Hippocampal formation (tissue), 2 donors: ENCODE measurements around the gene POLG.

Experiments used
- DNase-seq, 2 donors: peaks; one replicate each; lab custom pipeline; 2025; lab: John Stamatoyannopoulos, UW

Gene POLG

GRCh38 chr15:89356634-89357298, 22.1 kb upstream of the POLG start:
- peak; percentile 30 to 36 for DNase-seq

- no peak for DNase-seq
Observed at GRCh38 chr15:89353991-89354390, 19.4 kb upstream of the POLG start.

- no peak for DNase-seq
Observed at GRCh38 chr15:89352476-89352875, 17.9 kb upstream of the POLG start.

GRCh38 chr15:89349206-89349558, 14.6 kb upstream of the POLG start:
- no peak for DNase-seq

GRCh38 chr15:89346516-89347231, 12.1 kb upstream of the POLG start:
- no peak for DNase-seq

- no peak for DNase-seq
Observed at GRCh38 chr15:89345248-89345647, 10.6 kb upstream of the POLG start.

- no peak for DNase-seq
Observed at GRCh38 chr15:89342840-89343239, 8.2 kb upstream of the POLG start.

- no peak for DNase-seq
Observed at GRCh38 chr15:89341316-89342005, 6.8 kb upstream of the POLG start.

GRCh38 chr15:89340573-89340972, 5.9 kb upstream of the POLG start:
- no peak for DNase-seq

- DNase-seq: no peak
Observed at GRCh38 chr15:89338036-89338435, 3.4 kb upstream of the POLG start.

GRCh38 chr15:89335298-89336041, 846 bp upstream of the POLG start:
- DNase-seq: peak in 1 of 2 donors; percentile 76

GRCh38 chr15:89333959-89334509, 590 bp downstream of the POLG start:
- DNase-seq: no peak

GRCh38 chr15:89333011-89333860, 1.4 kb downstream of the POLG start:
- DNase-seq: no peak

GRCh38 chr15:89332446-89332845, 2.2 kb downstream of the POLG start:
- no peak for DNase-seq

- no peak for DNase-seq
Observed at GRCh38 chr15:89330881-89331595, 3.6 kb downstream of the POLG start.

- DNase-seq: no peak
Observed at GRCh38 chr15:89330119-89330518, 4.5 kb downstream of the POLG start.

GRCh38 chr15:89329329-89330084, 5.1 kb downstream of the POLG start:
- no peak for DNase-seq

GRCh38 chr15:89328398-89329254, 6.0 kb downstream of the POLG start:
- DNase-seq: no peak

GRCh38 chr15:89327113-89327512, 7.5 kb downstream of the POLG start:
- DNase-seq: no peak
